ENCODE data around the gene GPR84. TPM values are rescaled to one million over a fixed set of nuclear protein-coding genes. Genes with fewer than 3 reads are reported as not detected.
A peak's percentile ranks its signal among the peaks of the same experiment; 100 is the strongest.

GPR84 gene
- total RNA-seq, 1 donor from 2014 or later = not detected

DNA sequence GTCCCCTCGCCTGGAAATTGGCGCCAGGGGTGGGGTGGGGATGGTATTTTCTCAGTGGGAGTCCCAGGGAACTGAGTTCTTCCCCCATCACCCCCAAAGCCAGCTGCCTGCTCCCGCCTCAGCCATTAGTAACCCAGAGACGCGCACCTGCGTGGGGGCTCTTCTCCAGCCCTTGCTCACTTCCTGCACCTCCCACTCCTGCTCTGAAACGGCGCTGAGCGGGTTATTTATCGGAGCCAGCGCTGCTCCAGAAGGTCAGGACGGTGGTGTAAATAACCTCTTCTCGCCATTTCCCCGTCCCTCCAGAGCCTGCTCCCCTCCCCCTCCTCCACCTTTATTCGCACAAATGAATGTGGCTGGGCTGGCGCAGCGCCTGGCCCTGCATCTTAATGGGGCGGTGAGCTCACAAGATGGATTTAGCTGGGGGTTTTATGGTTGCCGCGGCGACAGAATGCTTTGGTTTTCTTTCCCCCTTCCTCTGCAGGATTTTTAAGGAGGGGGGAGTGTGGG, 12.2 kb downstream of the GPR84 start:
- Histone ChIP-seq H3K36me3 (ENCODE audit: control insufficient read depth, insufficient read depth, low read length) (no peaks in the 10 kb centered on the region), H3K4me3 (ENCODE audit: low read depth, low read length) (no peak overlapping the region), H3K27me3 (ENCODE audit: control insufficient read depth, insufficient read depth, low read length) (no peaks in the 10 kb centered on the region)
- DNase-seq (ENCODE audit: low read depth) = peak; percentile 31
- TF ChIP-seq, protein P1, sequence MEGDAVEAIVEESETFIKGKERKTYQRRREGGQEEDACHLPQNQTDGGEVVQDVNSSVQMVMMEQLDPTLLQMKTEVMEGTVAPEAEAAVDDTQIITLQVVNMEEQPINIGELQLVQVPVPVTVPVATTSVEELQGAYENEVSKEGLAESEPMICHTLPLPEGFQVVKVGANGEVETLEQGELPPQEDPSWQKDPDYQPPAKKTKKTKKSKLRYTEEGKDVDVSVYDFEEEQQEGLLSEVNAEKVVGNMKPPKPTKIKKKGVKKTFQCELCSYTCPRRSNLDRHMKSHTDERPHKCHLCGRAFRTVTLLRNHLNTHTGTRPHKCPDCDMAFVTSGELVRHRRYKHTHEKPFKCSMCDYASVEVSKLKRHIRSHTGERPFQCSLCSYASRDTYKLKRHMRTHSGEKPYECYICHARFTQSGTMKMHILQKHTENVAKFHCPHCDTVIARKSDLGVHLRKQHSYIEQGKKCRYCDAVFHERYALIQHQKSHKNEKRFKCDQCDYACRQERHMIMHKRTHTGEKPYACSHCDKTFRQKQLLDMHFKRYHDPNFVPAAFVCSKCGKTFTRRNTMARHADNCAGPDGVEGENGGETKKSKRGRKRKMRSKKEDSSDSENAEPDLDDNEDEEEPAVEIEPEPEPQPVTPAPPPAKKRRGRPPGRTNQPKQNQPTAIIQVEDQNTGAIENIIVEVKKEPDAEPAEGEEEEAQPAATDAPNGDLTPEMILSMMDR (IDR thresholded peaks at IDR 0.05; ENCODE audit: insufficient read depth, low read length, poor library complexity, severe bottlenecking) = no peak

DNA sequence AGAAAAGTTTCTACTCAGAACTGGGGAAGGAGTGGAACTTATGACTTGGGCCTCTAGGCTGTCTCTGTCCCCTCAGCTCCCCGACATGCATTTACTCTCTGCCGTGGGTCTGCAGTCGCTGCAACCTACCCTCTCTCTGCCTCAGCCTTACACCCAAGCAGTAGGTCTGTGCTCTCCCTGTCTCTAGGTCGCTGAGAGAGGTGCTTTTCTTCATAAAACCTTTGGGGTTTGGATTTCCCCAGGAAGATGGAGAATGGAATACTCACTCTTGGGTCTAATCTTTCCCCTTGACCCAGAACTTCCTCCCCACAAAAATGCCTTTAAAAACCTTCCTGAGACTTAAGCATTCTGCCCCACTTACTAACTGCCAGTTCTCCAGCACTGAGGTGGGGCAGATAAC, 12.9 kb downstream of the GPR84 start:
- Histone ChIP-seq H3K36me3 (ENCODE audit: control insufficient read depth, insufficient read depth, low read length) (no peaks in the 10 kb centered on the region), H3K4me3 (ENCODE audit: low read depth, low read length) (no peak overlapping the region), H3K27me3 (ENCODE audit: control insufficient read depth, insufficient read depth, low read length) (no peaks in the 10 kb centered on the region)
- TF ChIP-seq, protein P1 (IDR thresholded peaks at IDR 0.05; ENCODE audit: insufficient read depth, low read length, poor library complexity, severe bottlenecking) = no peak
- DNase-seq (ENCODE audit: low read depth) = no peak

DNA sequence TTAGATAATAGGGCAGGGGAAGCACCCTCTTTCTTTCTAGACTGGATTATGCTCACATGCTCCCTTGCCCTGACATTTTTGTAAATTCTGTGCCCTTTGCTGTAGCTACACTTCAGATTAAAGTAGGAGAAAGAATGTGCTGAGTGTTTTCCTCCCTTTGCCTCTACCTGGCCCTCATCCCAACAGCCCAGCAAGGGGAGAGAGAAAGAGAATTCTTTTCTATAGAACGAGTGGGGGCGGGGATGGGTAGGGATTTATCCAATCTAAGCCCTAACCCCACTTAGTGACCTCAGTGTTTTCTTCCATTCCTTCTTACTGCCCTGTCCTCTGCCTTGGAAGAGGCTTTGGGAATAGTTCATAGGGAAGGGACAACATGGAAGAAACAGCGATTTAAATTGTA, 13.5 kb downstream of the GPR84 start:
- Histone ChIP-seq H3K27me3 (ENCODE audit: control insufficient read depth, insufficient read depth, low read length) (no peaks in the 10 kb centered on the region), H3K36me3 (ENCODE audit: control insufficient read depth, insufficient read depth, low read length) (no peaks in the 10 kb centered on the region), H3K4me3 (ENCODE audit: low read depth, low read length) (no peak overlapping the region)
- no peak for DNase-seq (ENCODE audit: low read depth)
- TF ChIP-seq, protein P1 (IDR thresholded peaks at IDR 0.05; ENCODE audit: insufficient read depth, low read length, poor library complexity, severe bottlenecking) = no peak

DNA sequence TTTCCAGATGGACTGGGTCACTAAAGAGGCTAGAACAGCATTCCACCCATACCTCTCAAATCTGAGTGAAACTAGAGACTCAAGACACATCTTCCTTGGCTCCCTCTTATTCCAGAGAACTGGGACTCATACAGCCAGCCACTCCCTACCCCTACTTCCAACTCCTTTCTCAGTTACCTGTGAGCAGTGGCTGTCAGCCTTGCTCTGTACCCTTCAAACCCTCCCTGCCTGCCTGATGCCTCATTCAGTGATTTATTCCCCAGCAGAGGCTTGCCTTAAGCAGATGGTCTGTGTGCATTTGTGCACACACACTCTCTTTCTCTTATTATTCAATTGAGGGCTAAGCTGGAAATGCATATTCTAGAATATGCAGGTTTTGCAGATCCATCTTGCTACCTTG, 14.6 kb downstream of the GPR84 start:
- DNase-seq (ENCODE audit: low read depth) = no peak
- H3K27me3 ChIP-seq (ENCODE audit: control insufficient read depth, insufficient read depth, low read length) = no peaks in the 10 kb centered on the region
- H3K4me3 ChIP-seq (ENCODE audit: low read depth, low read length) = no peak overlapping the region
- H3K36me3 ChIP-seq (ENCODE audit: control insufficient read depth, insufficient read depth, low read length) = no peaks in the 10 kb centered on the region
- TF ChIP-seq, protein P1 (IDR thresholded peaks at IDR 0.05; ENCODE audit: insufficient read depth, low read length, poor library complexity, severe bottlenecking) = no peak

DNA sequence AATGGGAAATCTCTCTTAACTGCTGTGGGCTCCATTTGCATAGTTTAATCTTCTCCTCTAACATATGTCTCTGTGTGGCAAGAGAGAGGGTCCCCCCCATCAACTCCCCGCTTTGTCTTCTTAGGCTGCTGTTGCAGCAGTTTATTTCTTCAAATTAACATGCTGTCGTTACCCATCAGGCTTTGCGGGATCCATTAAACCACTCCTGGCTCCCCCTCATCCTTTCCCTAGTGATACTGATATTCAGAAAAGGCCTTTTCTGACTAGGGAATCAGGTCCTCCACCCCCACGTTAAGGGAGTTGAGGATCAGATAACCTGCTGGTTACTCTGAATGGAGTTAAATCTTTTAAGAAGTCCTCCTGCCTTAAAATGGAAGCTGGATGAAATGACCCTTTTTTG, 15.2 kb downstream of the GPR84 start:
- Histone ChIP-seq H3K4me3 (ENCODE audit: low read depth, low read length) (no peak overlapping the region), H3K27me3 (ENCODE audit: control insufficient read depth, insufficient read depth, low read length) (no peaks in the 10 kb centered on the region), H3K36me3 (ENCODE audit: control insufficient read depth, insufficient read depth, low read length) (no peaks in the 10 kb centered on the region)
- TF ChIP-seq, protein P1 (IDR thresholded peaks at IDR 0.05; ENCODE audit: insufficient read depth, low read length, poor library complexity, severe bottlenecking) = no peak
- DNase-seq (ENCODE audit: low read depth) = no peak

Measured in kidney epithelial cell (primary cell).